Endothelial cell (in vitro differentiated cells): ENCODE results near the gene NPFFR1. TPM values are rescaled to one million over a fixed set of nuclear protein-coding genes. Genes with fewer than 3 reads are reported as not detected.

Experiments used
- DNase-seq: peaks from one replicate; pipeline ENCODE4 v3.0.0; 2021; ENCODE audit warnings: low spot score
- H3K27ac Mint-ChIP-seq: one replicate; pipeline ENCODE4 v1.8.0; 2021; ENCODE audit warnings: mixed read lengths, inconsistent platforms; ENCODE audit not compliant: unreplicated experiment
- H3K27me3 Mint-ChIP-seq: one replicate; pipeline ENCODE4 v1.8.0; 2021; ENCODE audit warnings: mild to moderate bottlenecking, moderate library complexity, mixed read lengths, inconsistent platforms; ENCODE audit not compliant: unreplicated experiment
- H3K36me3 Mint-ChIP-seq: one replicate; pipeline ENCODE4 v1.8.0; 2021; ENCODE audit warnings: mild to moderate bottlenecking, low read depth, mixed read lengths, inconsistent platforms; ENCODE audit not compliant: unreplicated experiment
- H3K4me1 Mint-ChIP-seq: one replicate; pipeline ENCODE4 v1.8.0; 2021; ENCODE audit warnings: mild to moderate bottlenecking, mixed read lengths, inconsistent platforms; ENCODE audit not compliant: unreplicated experiment
- H3K4me3 Mint-ChIP-seq: one replicate; pipeline ENCODE4 v1.8.0; 2021; ENCODE audit warnings: mild to moderate bottlenecking, mixed read lengths, inconsistent platforms; ENCODE audit not compliant: unreplicated experiment
- H3K9me3 Mint-ChIP-seq: one replicate; pipeline ENCODE4 v1.8.0; 2021; ENCODE audit warnings: mixed read lengths, inconsistent platforms; ENCODE audit not compliant: unreplicated experiment
- CTCF ChIP-seq: fragments of 200-600 bp; sonication (generic); IDR thresholded peaks from one replicate; pipeline ENCODE4 v1.5.0; 2021; ENCODE audit warnings: antibody characterized with exemption; ENCODE audit not compliant: unreplicated experiment
- total RNA-seq: library from RNA; stranded (reverse); fragmentation: NEBNext Ultra II Directional; extraction: Animal tissue kit (Norgen Biotek cat#: 25700); gene quantifications from one replicate; pipeline ENCODE4 v1.2.1, GENCODE V29; 2021; ENCODE audit not compliant: unreplicated experiment

Gene NPFFR1
- total RNA-seq, 1 donor from 2014 or later, result not detected

DNA sequence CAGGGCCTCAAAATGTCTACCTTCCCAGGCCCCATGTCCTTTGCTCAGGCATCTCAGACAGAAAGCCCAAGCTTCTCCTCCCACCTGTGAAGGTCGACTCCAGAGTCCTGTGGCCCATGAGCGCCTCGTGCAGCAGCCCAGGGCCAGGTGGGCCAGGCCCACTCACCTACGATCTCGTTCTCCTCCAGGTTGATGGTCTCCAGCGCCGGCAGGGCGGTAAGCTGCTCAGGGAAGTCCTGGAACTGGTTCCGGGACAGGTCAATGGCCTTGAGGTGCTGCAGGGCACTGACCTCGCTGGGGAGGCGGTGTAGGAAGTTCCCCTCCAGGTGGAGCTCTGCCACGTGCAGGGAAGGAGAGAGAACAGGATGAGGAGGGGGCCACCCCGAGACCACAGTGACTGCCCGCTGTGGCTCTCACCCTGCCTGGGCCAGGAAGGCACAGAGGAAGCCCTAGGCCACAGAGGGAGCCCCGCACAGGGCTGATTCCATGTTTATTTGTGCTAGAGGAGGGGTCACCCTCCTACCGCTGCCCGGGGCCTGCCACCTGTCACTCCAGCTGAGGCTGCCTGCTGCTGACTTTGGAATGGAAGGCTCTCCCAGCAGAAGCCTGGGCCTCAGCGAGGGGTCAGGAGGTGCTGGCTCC, 40.0 kb upstream of the NPFFR1 start:
- Mint-ChIP-seq H3K36me3 (no peaks in the 10 kb centered on the region), H3K4me3 (no peak overlapping the region), H3K27ac (no peak overlapping the region), H3K27me3 (peaks cover 11% of the 10 kb centered on the region), H3K9me3 (no peaks in the 10 kb centered on the region), H3K4me1 (no peaks in the 10 kb centered on the region)
- no peak for DNase-seq
- no peak for TF ChIP-seq CTCF

DNA sequence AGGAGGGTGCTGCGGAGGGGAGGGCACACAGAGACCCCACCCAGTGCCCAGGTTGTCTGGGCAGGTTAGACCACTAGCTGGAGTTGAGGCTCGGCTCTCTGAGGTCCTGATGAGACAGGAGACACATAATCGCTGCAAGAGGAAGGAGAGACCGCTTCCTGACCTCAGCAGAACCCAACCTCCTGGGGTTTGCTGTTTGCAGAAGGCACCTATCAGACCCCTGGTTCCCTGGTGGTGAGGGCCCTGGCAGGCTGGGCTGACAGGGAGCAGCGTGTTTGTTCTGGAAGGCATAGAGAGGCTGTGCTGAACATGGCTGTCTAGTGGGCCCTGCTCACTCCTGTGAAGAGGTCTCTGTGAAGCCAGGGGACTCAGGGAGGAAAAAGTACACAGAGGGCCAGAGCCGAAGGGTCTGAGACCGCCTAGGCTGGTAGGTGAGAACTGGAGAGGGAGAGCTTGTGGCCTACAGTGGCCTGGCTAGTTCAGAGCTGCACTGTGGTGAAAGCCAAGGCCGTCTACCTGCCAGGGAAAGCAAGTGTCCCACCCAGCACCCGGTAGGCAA, 39.4 kb upstream of the NPFFR1 start:
- H3K4me3 Mint-ChIP-seq, result no peak overlapping the region
- TF ChIP-seq CTCF, result no peak
- no peaks in the 10 kb centered on the region for H3K4me1 Mint-ChIP-seq
- DNase-seq, result no peak
- H3K27me3 Mint-ChIP-seq, result peaks cover 10% of the 10 kb centered on the region
- H3K27ac Mint-ChIP-seq, result no peak overlapping the region
- H3K9me3 Mint-ChIP-seq, result no peaks in the 10 kb centered on the region
- no peaks in the 10 kb centered on the region for H3K36me3 Mint-ChIP-seq

- no peak for TF ChIP-seq CTCF
- Mint-ChIP-seq H3K9me3 (no peaks in the 10 kb centered on the region), H3K27ac (no peak overlapping the region), H3K36me3 (no peaks in the 10 kb centered on the region), H3K27me3 (peaks cover 4% of the 10 kb centered on the region), H3K4me3 (no peak overlapping the region), H3K4me1 (no peaks in the 10 kb centered on the region)
- no peak for DNase-seq
Observed at GRCh38 chr10:70321897-70322890, 38.4 kb upstream of the NPFFR1 start.

- H3K27ac Mint-ChIP-seq, result no peak overlapping the region
- peaks cover 5% of the 10 kb centered on the region for H3K27me3 Mint-ChIP-seq
Observed at GRCh38 chr10:70321233-70321632, 37.4 kb upstream of the NPFFR1 start.

More at GRCh38 chr10:70321233-70321632, 37.4 kb upstream of the NPFFR1 start:
- Mint-ChIP-seq H3K36me3 (no peaks in the 10 kb centered on the region), H3K9me3 (no peaks in the 10 kb centered on the region), H3K4me3 (no peak overlapping the region), H3K4me1 (no peaks in the 10 kb centered on the region)
- DNase-seq, result no peak
- no peak for TF ChIP-seq CTCF
